Astrocyte of the spinal cord (primary cell): Measurements from ENCODE around the gene PPP1R2.
"Not testable (repeated sequence)": the region's sequence is repeated elsewhere in the genome, so short reads cannot be mapped to it uniquely, and the experiment has no call there.

ENCODE experiments used
- DNase-seq: peaks from one replicate; pipeline ENCODE4 v3.0.0; 2011; ENCODE audit warnings: low read depth, low spot score
- H3K4me3 ChIP-seq: 2 replicates; pipeline ENCODE4 v1.5.1; 2011; ENCODE audit warnings: low read depth, mild to moderate bottlenecking, low read length, moderate library complexity
- CTCF ChIP-seq: IDR thresholded peaks from 2 replicates; pipeline ENCODE4 v1.5.1; 2012; ENCODE audit warnings: low read depth, mild to moderate bottlenecking, low read length, inconsistent platforms
- in situ Hi-C: cut with HindIII; loops from 2 replicates; pipeline ENCODE4 v1.10.0; 2017; ENCODE audit warnings: low sequenced_read_pairs

PPP1R2 gene

GRCh38 chr3:195508185-195508584 lies 34.9 kb downstream of the PPP1R2 start:
- DNase-seq: no peak
- H3K4me3 ChIP-seq: no peak overlapping the region
- in situ Hi-C loops: no loop called here
- TF ChIP-seq CTCF: no peak

GRCh38 chr3:195475614-195476013 lies 67.5 kb downstream of the PPP1R2 start:
- no peak for TF ChIP-seq CTCF
- in situ Hi-C loops: no loop called here
- H3K4me3 ChIP-seq: no peak overlapping the region
- no peak for DNase-seq

- DNase-seq, H3K4me3 ChIP-seq, in situ Hi-C loops: not testable (repeated sequence)
These were observed 68.0 kb downstream of the PPP1R2 start for GRCh38 chr3:195475116-195475515.

GRCh38 chr3:195468841-195469240 lies 74.3 kb downstream of the PPP1R2 start:
- DNase-seq: no peak
- H3K4me3 ChIP-seq: no peak overlapping the region
- no peak for TF ChIP-seq CTCF
- in situ Hi-C loops: no loop called here

- in situ Hi-C loops: no loop called here
- no peak for DNase-seq
- no peak overlapping the region for H3K4me3 ChIP-seq
- TF ChIP-seq CTCF: no peak
These were observed 74.7 kb downstream of the PPP1R2 start for GRCh38 chr3:195468391-195468776.

- no peak for TF ChIP-seq CTCF
- H3K4me3 ChIP-seq: no peak overlapping the region
- in situ Hi-C loops: no loop called here
- peak; percentile 75 for DNase-seq
These were observed 75.3 kb downstream of the PPP1R2 start for GRCh38 chr3:195467641-195468390.

GRCh38 chr3:195466251-195466650 lies 76.9 kb downstream of the PPP1R2 start:
- H3K4me3 ChIP-seq: no peak overlapping the region
- in situ Hi-C loops: no loop called here
- no peak for TF ChIP-seq CTCF
- no peak for DNase-seq
